Right ventricle myocardium inferior (tissue), 1 donor: ENCODE data around the gene ARMH4. TPM values are rescaled to one million over a fixed set of nuclear protein-coding genes. Genes with fewer than 3 reads are reported as not detected.

ENCODE experiments used
- ATAC-seq: fragments of 200-7000 bp; cut with Tn5 transposase; one replicate; pipeline ENCODE4 v1.9.1; 2020; ENCODE audit warnings: mild to moderate bottlenecking, moderate library complexity
- DNase-seq: peaks from one replicate; pipeline ENCODE4 v3.0.0; 2021; ENCODE audit errors: missing footprints
- intact Hi-C: fragments of 100-400 bp; cut with DNase I; formaldehyde crosslinking; loops from one replicate; pipeline ENCODE4 v1.11.0; 2022
- total RNA-seq: library from RNA; stranded (reverse); fragmentation: NEBNext Ultra II Directional; extraction: Animal tissue kit (Norgen Biotek cat#: 25700); gene quantifications from one replicate; pipeline ENCODE4 v1.2.1, GENCODE V29; 2021
- donor health status: DM: no; HTN: yes; CAD: no; lungs with severe emphysema.

Gene ARMH4
- total RNA-seq, 1 donor from 2014 or later: 5.5 TPM

DNA sequence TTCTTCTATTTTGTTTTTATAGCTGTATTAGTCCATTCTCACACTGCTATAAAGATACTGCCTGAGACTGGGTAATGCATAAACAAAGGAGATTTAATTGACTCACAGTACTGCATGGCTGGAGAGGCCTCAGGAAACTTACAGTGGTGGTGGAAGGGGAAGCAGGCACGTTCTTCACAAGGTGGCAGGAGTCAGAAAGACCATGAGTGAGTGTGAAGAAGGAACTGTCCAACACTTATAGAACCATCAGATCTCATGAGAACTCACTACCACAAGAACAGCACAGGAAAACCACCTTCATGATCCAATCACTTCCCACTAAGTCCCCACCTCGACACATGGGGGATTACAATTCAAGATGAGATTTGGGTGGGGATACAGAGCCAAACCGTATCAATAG, 42.3 kb downstream of the ARMH4 start:
- ATAC-seq: no peak
- DNase-seq: no peak
- intact Hi-C loops: loop anchor here (2.0 to 5.0 kb wide), 2 partner anchors 57 to 253 kb away; no protein-coding TSS in a partner anchor

GRCh38 chr14:58108717-58109116, 43.3 kb downstream of the ARMH4 start:
- no peak for ATAC-seq
- intact Hi-C loops: loop anchor here (2.0 to 5.0 kb wide), 2 partner anchors 58 to 254 kb away; no protein-coding TSS in a partner anchor
- no peak for DNase-seq

- DNase-seq (no peak), ATAC-seq (no peak)
- intact Hi-C loops: loop anchor here (2.0 to 5.0 kb wide), 2 partner anchors 59 to 254 kb away; no protein-coding TSS in a partner anchor
Measured at GRCh38 chr14:58107947-58108552, 44.0 kb downstream of the ARMH4 start.

GRCh38 chr14:58107041-58107440, 45.0 kb downstream of the ARMH4 start:
- intact Hi-C loops: loop anchor here (5.0 kb wide), 1 partner anchor 255 kb away; no protein-coding TSS in a partner anchor
- ATAC-seq (no peak), DNase-seq (no peak)

DNA sequence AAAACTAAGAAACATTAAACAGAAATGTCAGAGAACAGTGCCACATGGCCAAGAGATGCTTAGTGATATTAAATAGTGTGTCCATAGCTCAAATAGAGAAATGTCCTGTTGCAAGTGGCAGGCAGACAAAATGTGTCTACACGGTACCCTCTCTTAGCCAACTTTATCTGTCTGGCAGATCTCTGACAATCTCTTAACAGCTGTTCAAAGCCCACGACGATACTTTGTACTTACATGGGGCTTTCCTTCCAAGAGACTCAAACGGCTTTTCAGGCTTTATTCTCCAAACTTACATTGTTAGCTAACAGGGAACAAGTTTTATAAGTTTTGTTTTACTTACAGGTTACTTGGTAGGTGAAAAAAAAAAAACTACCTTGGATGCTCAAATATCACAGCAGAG, 45.6 kb downstream of the ARMH4 start:
- DNase-seq (no peak), ATAC-seq (no peak)
- intact Hi-C loops: loop anchor here (5.0 kb wide), 1 partner anchor 256 kb away; no protein-coding TSS in a partner anchor

GRCh38 chr14:58104808-58105207, 47.2 kb downstream of the ARMH4 start:
- ATAC-seq: no peak
- no peak for DNase-seq
- intact Hi-C loops: loop anchor here (5.0 kb wide), 1 partner anchor 257 kb away; no protein-coding TSS in a partner anchor

GRCh38 chr14:58100735-58101368, 51.2 kb downstream of the ARMH4 start:
- ATAC-seq: no peak
- intact Hi-C loops: no loop called here

DNA sequence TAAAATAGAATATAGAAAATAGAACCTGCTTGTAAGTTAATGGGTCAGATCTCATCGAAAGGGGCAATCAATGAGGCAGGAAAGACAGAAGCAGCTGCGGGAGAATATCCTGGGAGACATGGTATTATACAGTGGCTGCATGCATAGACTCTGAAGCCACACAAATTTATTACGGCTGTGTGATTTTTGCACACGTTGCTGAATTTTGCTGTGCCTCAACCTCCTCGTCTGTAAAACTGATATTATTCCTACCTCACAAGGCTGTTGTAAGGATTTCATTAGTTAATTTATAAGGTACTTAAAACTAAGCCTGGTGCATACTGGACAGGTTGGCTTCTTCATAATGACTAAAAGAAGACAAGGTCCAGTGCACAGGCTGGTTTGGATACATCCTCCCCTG, 52.3 kb downstream of the ARMH4 start:
- ATAC-seq (no peak), DNase-seq (no peak)
- intact Hi-C loops: no loop called here

More at GRCh38 chr14:58100735-58101368, 51.2 kb downstream of the ARMH4 start:
- DNase-seq: no peak

DNA sequence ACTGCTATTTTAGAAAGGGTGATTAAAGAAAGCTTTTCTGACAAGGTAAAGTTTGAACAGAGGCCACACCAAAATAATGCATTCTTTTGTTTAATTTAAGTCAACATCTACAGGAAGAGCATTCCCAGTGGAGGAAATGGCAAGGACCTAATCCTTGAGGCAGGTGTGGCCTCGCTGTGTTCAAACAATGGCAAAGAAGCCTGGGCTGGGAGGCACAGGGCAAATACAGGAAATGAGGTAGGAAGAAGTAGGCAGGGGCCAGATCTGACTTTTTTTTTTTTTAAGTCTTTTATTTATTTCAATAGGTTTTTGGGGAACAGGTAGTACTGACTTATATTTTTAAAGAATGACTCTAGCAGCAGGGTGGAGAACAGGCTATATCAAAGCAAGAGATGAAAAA, 53.5 kb downstream of the ARMH4 start:
- DNase-seq: no peak
- intact Hi-C loops: no loop called here
- ATAC-seq: no peak

DNA sequence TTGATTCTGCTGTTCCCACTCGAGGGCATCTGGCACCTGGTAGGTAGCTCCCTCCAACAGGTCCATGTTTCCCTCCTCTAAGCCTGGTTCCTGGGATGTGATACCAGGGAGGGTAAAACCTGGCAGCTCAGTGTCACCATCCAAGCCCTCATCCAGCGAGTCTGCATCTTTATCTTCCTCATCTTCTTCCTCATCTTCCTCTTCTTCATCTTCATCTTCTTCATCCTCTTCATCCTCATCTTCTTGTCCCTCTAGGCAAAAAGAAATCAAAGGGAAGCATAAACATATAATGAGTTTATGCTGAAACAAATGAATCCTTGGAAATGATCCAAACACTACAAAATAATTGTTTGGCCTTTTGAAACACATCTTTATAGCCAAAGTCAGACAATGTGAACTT, 55.3 kb downstream of the ARMH4 start:
- intact Hi-C loops: no loop called here
- no peak for ATAC-seq
- DNase-seq: no peak

GRCh38 chr14:58091883-58092630, 60.0 kb downstream of the ARMH4 start:
- ATAC-seq (no peak), DNase-seq (no peak)
- intact Hi-C loops: no loop called here

- intact Hi-C loops: no loop called here
- ATAC-seq: no peak
- no peak for DNase-seq
Measured at GRCh38 chr14:58089612-58090011, 62.4 kb downstream of the ARMH4 start.

GRCh38 chr14:58088961-58089360, 63.1 kb downstream of the ARMH4 start:
- ATAC-seq: no peak
- no peak for DNase-seq

DNA sequence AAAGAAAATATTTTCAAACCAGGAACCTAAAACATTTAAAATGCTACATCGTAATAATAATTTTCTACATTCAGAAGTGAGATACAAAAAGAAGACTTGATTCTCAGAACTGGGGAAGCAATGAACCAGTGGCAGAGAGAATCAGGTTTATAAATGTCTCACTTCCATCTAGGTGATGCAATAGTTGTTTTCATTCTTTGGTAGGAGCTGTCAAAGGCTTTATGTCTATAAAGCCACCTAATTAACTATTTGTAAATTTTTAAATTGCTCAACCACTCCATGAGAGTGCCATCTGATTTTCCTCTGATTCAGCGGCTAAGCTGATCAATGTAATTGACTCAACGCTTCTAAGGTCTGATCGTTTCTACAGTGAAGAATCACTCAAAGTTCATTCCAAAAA, 66.1 kb downstream of the ARMH4 start:
- no peak for DNase-seq
- intact Hi-C loops: no loop called here
- ATAC-seq: no peak

More at GRCh38 chr14:58088961-58089360, 63.1 kb downstream of the ARMH4 start:
- intact Hi-C loops: no loop called here

- DNase-seq: no peak
- intact Hi-C loops: no loop called here
- ATAC-seq: no peak
Measured at GRCh38 chr14:58082491-58083098, 69.4 kb downstream of the ARMH4 start.

GRCh38 chr14:58082011-58082410, 70.0 kb downstream of the ARMH4 start:
- intact Hi-C loops: no loop called here
- no peak for DNase-seq
- ATAC-seq: no peak

- ATAC-seq (no peak), DNase-seq (no peak)
- intact Hi-C loops: no loop called here
Measured at GRCh38 chr14:58078471-58078870, 73.5 kb downstream of the ARMH4 start.

DNA sequence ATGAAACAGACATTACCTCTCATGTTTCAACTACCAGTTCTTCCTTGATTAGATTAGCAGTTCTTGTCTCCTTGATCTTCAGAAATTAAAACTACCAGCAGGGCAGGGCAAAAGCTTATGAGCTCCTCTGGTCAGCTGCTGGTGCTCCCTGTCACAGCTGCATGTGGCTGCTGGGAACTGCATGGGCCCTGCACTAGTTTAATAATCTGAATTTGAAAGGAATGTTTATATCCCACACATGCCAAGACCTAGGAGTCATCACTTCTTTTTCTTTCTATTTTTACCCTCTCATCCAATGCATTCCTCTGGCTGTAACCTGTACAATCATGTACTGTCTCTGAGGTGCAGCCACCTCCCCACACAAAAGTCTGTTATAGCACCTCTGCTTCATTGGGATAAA, 73.9 kb downstream of the ARMH4 start:
- DNase-seq: no peak
- intact Hi-C loops: no loop called here
- ATAC-seq: no peak

DNA sequence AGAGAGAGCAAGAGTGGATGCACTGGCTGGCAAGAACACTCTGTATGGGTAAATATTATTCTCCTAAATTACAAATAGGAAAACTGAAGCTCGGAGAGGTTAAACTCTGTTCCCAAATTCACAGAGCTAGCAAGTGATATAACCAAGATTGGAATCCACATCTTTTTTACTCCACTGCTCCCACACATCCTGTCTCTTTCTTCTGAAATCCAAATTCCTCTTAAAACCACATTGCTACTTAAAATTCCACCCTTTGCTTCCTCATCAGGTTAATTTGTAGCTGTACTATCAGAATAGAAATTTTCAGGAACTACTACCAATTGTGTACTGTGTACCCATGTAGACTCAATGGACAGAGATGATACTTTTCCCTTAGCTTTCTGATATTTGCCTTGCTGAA, 74.4 kb downstream of the ARMH4 start:
- DNase-seq (no peak), ATAC-seq (no peak)
- intact Hi-C loops: no loop called here
